ENCODE measurements around the gene RIPOR3.

The RIPOR3 gene

DNA sequence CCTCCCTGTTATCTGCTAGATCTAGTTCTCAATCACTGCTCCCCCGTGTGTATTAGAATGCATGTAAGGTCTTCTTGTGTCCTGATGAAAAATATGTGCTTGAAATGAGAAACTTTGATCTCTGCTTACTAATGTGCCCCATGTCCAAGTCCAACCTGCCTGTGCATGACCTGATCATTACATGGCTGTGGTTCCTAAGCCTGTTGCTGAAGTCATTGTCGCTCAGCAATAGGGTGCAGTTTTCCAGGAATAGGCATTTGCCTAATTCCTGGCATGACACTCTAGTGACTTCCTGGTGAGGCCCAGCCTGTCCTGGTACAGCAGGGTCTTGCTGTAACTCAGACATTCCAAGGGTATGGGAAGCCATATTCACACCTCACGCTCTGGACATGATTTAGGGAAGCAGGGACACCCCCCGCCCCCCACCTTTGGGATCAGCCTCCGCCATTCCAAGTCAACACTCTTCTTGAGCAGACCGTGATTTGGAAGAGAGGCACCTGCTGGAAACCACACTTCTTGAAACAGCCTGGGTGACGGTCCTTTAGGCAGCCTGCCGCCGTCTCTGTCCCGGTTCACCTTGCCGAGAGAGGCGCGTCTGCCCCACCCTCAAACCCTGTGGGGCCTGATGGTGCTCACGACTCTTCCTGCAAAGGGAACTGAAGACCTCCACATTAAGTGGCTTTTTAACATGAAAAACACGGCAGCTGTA lies 107.7 kb downstream of the RIPOR3 start:
- DNase-seq (ENCODE audit: low read depth), result no peak
- TF ChIP-seq CTCF (IDR thresholded peaks at IDR 0.05; ENCODE audit: low read depth, low read length, missing control alignments), result no peak
- H3K4me3 ChIP-seq (ENCODE audit: low read depth, low read length), result no peak overlapping the region

GRCh38 chr20:50582591-50583234 lies 108.6 kb downstream of the RIPOR3 start:
- H3K4me3 ChIP-seq (ENCODE audit: low read depth, low read length), result no peak overlapping the region
- no peak for TF ChIP-seq CTCF (IDR thresholded peaks at IDR 0.05; ENCODE audit: low read depth, low read length, missing control alignments)
- DNase-seq (ENCODE audit: low read depth), result no peak

DNA sequence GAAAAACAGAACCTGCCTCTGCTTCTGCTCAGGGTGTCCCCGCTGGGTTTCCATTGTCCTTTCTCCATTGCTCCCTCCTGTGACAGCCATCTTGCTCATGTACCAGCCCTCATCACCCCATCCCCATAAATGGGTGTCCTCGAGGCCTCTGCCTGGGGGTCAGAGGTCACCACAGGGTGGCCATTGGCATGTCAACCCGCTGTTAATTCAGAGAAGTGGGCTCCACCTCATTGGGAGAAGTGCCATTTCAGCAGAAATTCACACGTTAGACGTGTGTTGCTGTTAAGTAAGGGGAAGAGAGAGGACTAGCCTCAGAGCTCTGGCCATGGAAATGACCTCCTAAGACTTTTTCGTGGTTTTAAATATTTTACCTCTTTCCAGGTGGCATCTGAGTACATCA lies 109.2 kb downstream of the RIPOR3 start:
- TF ChIP-seq CTCF (IDR thresholded peaks at IDR 0.05; ENCODE audit: low read depth, low read length, missing control alignments), result no peak
- no peak for DNase-seq (ENCODE audit: low read depth)
- no peak overlapping the region for H3K4me3 ChIP-seq (ENCODE audit: low read depth, low read length)

DNA sequence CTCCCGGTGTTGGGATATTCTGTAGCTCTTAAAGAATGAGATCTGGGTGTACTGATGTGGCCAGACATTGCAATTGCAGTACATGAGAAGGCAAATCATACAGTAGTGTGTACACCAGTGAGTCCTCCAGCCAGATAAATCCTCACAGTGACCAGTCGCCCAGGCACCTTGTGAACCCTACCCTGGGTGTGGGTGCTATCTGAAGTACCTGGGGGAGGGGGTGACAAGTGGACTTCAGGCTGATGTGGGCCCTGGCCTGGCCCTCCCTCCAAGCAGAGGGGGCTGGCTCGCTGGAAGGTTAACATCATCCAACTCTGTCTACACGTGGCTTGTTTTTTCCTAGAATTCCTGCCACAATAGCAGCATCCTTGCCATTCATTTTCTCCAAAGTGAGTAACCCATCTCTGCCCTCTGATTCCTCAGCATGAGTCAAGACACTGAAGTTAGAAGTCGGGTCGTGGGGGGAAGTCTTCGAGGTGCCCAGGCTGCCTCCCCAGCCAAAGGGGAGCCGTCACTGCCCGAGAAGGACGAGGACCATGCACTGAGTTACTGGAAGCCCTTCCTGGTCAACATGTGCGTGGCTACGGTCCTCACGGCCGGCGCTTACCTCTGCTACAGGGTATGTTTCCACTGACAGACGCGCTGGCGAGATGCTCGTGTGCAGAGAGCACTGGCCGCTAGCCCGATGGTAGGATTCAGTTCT lies 110.3 kb downstream of the RIPOR3 start:
- DNase-seq (ENCODE audit: low read depth), result no peak
- TF ChIP-seq CTCF (IDR thresholded peaks at IDR 0.05; ENCODE audit: low read depth, low read length, missing control alignments), result no peak
- no peak overlapping the region for H3K4me3 ChIP-seq (ENCODE audit: low read depth, low read length)

DNA sequence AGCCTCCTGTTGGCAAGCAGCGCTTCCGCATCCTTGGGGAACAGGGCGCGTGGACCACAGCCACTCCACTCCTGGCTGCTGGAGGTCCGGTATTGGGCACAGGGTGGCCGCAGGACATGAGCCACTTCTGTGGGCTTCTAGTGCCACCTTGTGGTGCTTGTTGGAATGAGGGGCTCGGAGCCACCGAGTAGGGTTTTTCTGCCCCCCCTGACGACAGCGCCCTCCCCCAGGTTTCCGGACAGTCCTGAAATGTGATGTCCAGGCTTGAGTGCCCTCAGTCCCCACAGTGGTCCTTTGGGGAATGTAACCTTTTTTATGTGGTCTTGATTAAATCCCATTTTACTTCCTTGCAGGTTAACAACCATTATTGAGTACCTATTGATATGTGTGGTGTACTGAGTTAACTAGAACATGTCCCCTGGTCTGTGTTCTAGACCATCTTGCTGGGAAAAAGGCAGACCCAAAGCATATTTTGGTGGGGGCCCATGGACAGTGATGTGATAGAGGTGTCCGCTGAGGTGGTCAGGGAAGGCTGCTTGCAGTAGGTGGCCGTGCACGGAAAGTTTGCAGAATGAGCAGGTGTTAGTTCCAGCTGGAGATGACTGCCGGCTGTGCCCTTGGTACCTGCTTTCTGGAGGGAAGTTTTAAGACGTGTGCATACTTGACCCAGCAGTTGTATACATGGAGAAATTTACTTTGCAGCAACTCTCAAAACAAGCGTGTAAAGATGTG lies 111.2 kb downstream of the RIPOR3 start:
- no peak overlapping the region for H3K4me3 ChIP-seq (ENCODE audit: low read depth, low read length)
- peak; percentile 72 for TF ChIP-seq CTCF (IDR thresholded peaks at IDR 0.05; ENCODE audit: low read depth, low read length, missing control alignments)
- DNase-seq (ENCODE audit: low read depth), result no peak

DNA sequence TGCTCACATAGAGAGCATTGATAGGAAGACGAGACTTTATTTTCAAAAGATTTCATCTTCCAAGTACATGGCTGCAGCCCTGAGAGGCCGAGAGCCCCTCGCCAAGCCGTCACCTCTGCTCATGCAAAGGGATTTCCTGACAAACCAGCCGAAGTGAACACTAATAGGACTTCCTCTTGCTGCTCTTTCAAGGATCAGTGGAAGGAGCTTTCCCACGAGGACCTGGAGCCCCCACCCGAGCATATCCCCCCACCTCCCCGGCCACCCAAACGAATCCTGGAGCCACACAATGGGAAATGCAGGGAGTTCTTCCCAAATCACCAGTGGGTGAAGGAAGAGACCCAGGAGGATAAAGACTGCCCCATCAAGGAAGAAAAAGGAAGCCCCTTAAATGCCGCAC lies 111.8 kb downstream of the RIPOR3 start:
- TF ChIP-seq CTCF (IDR thresholded peaks at IDR 0.05; ENCODE audit: low read depth, low read length, missing control alignments), result no peak
- no peak overlapping the region for H3K4me3 ChIP-seq (ENCODE audit: low read depth, low read length)
- DNase-seq (ENCODE audit: low read depth), result no peak

All from GM12864 (cell line).